Measurements from ENCODE around the gene MOAP1. TPM values are rescaled to one million over a fixed set of nuclear protein-coding genes. Genes with fewer than 3 reads are reported as not detected.
"Not testable (repeated sequence)": the region's sequence is repeated elsewhere in the genome, so short reads cannot be mapped to it uniquely, and the experiment has no call there.

Gene MOAP1
- total and polyA plus RNA-seq, 2 experiments from 2014 or later = 8.6 to 21.6 TPM

GRCh38 chr14:93184391-93185348 lies at the start of gene MOAP1, which contains the start of gene LYSET (continued):
- TF ChIP-seq ETS1 (IDR thresholded peaks at IDR 0.05) = no peak

GRCh38 chr14:93233078-93233477 lies 48.4 kb upstream of the MOAP1 start:
- H3K9me2 ChIP-seq (ENCODE audit: insufficient read depth); H3K4me1 Mint-ChIP-seq; H3K27me3 ChIP-seq (ENCODE audit: insufficient read depth); H3K4me2 ChIP-seq; H4K20me1 ChIP-seq (replicated peaks; ENCODE audit: insufficient read depth); H3K9me3 Mint-ChIP-seq; DNase-seq (ENCODE audit: low spot score); H3K36me3 ChIP-seq (ENCODE audit: insufficient read depth); H3K27ac ChIP-seq (ENCODE audit: low read depth); H3K27me3 Mint-ChIP-seq (ENCODE audit: insufficient read depth, low read depth, poor library complexity); H2AFZ ChIP-seq; H3F3A ChIP-seq (replicated peaks; ENCODE audit: low read depth); ATAC-seq; H3K27ac Mint-ChIP-seq; H3K79me2 ChIP-seq (replicated peaks; ENCODE audit: insufficient read depth); H3K4me3 Mint-ChIP-seq; H3K4me1 ChIP-seq (ENCODE audit: insufficient read depth); H3K4me3 ChIP-seq: not testable (repeated sequence)
- H3K36me3 Mint-ChIP-seq (ENCODE audit: low read depth) = peaks cover 12% of the 10 kb centered on the region

GRCh38 chr14:93232159-93232558 lies 47.5 kb upstream of the MOAP1 start:
- Histone ChIP-seq H3K4me3 (no peak overlapping the region), H3F3A (replicated peaks; ENCODE audit: low read depth) (no peaks in the 10 kb centered on the region), H3K4me1 (ENCODE audit: insufficient read depth) (no peaks in the 10 kb centered on the region), H3K79me2 (replicated peaks; ENCODE audit: insufficient read depth) (no peaks in the 10 kb centered on the region), H3K9me2 (ENCODE audit: insufficient read depth) (no peaks in the 10 kb centered on the region), H4K20me1 (replicated peaks; ENCODE audit: insufficient read depth) (no peaks in the 10 kb centered on the region), H3K27ac (ENCODE audit: low read depth) (no peak overlapping the region), H3K4me2 (no peak overlapping the region), H3K27me3 (ENCODE audit: insufficient read depth) (no peaks in the 10 kb centered on the region), H2AFZ (peak overlapping the region; percentile 38), H3K36me3 (ENCODE audit: insufficient read depth) (0 out of 2 replicates have a peak, but pooled peaks cover 1% of the 10 kb centered on the region)
- DNase-seq (ENCODE audit: low spot score) (no peak), ATAC-seq (peak; percentile 41)
- Mint-ChIP-seq H3K27me3 (ENCODE audit: insufficient read depth, low read depth, poor library complexity) (peaks cover 7% of the 10 kb centered on the region), H3K27ac (no peak overlapping the region), H3K9me3 (no peaks in the 10 kb centered on the region), H3K4me3 (no peak overlapping the region), H3K4me1 (no peaks in the 10 kb centered on the region; the same call in 2 of the 3 replicates), H3K36me3 (ENCODE audit: low read depth) (peaks cover 21% of the 10 kb centered on the region)
- no peak for TF ChIP-seq STAT1 (IDR thresholded peaks at IDR 0.05; ENCODE audit: unreplicated experiment)
- no peak for TF ChIP-seq ZNF462 (CRISPR knock-in tag; IDR thresholded peaks at IDR 0.05)
- no peak for TF ChIP-seq ZNF114 (CRISPR knock-in tag; IDR thresholded peaks at IDR 0.05)
- TF ChIP-seq ZNF331 (CRISPR knock-in tag; IDR thresholded peaks at IDR 0.05; ENCODE audit: low read depth) = no peak
- no peak for TF ChIP-seq POLR2AphosphoS5 (IDR thresholded peaks at IDR 0.05; ENCODE audit: low read depth)
- no peak for TF ChIP-seq ETS1 (IDR thresholded peaks at IDR 0.05)
- TF ChIP-seq CREB1 (CRISPR knock-in tag; IDR thresholded peaks at IDR 0.05; ENCODE audit: low read depth) = no peak
- TF ChIP-seq NANOG (IDR thresholded peaks at IDR 0.05; ENCODE audit: borderline replicate concordance) = no peak

All from GM23338 (cell line).